Spinal cord (tissue), 10 donors: ENCODE results near the gene AASDHPPT. TPM values are rescaled to one million over a fixed set of nuclear protein-coding genes. Genes with fewer than 3 reads are reported as not detected.

Experiments used
- DNase-seq, 6 donors: peaks; one replicate each; pipeline versions ENCODE4 v3.0.0 to v3.0.0-alpha.2; 2013 to 2015; ENCODE audit warnings: low spot score in 6 of 6, low read depth in 4 of 6
- H3K27ac ChIP-seq: one replicate; pipeline ENCODE4 v1.5.1; 2013; ENCODE audit warnings: low read depth, low read length, control low read depth
- H3K27me3 ChIP-seq: one replicate; pipeline ENCODE4 v1.6.1; 2013; ENCODE audit warnings: low read length; ENCODE audit not compliant: control insufficient read depth, insufficient read depth
- H3K36me3 ChIP-seq: one replicate; pipeline ENCODE4 v1.6.1; 2013; ENCODE audit warnings: low read length; ENCODE audit not compliant: control insufficient read depth, insufficient read depth
- H3K4me1 ChIP-seq: one replicate; pipeline ENCODE4 v1.6.1; 2013; ENCODE audit warnings: low read length; ENCODE audit not compliant: control insufficient read depth, insufficient read depth
- H3K4me3 ChIP-seq: one replicate; pipeline ENCODE4 v1.5.1; 2013; ENCODE audit warnings: low read depth, low read length, control low read depth
- H3K9me3 ChIP-seq: one replicate; pipeline ENCODE4 v1.6.1; 2013; ENCODE audit warnings: low read length; ENCODE audit not compliant: control insufficient read depth, insufficient read depth
- WGBS: methylation state at CpG from one replicate; pipeline ENCODE4 v1.1.5; 2013; ENCODE audit warnings: missing lambda C conversion rate; ENCODE audit not compliant: insufficient coverage; 5-methylcytosine and 5-hydroxymethylcytosine counted together
- polyA plus RNA-seq, 2 donors: library from polyadenylated mRNA; unstranded; fragments of 120-200 nt; gene quantifications; one replicate each; pipeline ENCODE4 v1.2.1, GENCODE V29; 2013; ENCODE audit not compliant: insufficient read length in 2 of 2
- total RNA-seq, 2 donors: library from RNA; depleted of rRNA in 1 of 2; stranded (reverse); fragments of 120-200 nt in 1 of 2; fragments of >200 nt in 1 of 2; gene quantifications; one replicate each; pipeline versions ENCODE4 v1.2.3 to v1.2.4, GENCODE V29; 2013 to 2014
- donor health status: healthy.

The AASDHPPT gene
- total and polyA plus RNA-seq, 4 donors: 83.6 to 172 (median 143) TPM

GRCh38 chr11:106105986-106106385 is 28.5 kb downstream of the AASDHPPT start:
- Histone ChIP-seq H3K4me1 (no peaks in the 10 kb centered on the region), H3K9me3 (no peaks in the 10 kb centered on the region), H3K27me3 (no peaks in the 10 kb centered on the region), H3K27ac (no peak overlapping the region), H3K36me3 (no peaks in the 10 kb centered on the region), H3K4me3 (no peak overlapping the region)
- 92% methylated on average over 5 of the region's 6 CpGs for WGBS
- DNase-seq: no peak

- Histone ChIP-seq H3K4me3 (no peak overlapping the region), H3K27ac (no peak overlapping the region)
- 57% methylated on average over 3 of the region's 6 CpGs for WGBS
These were observed 44.3 kb downstream of the AASDHPPT start for GRCh38 chr11:106121570-106122320.

GRCh38 chr11:106127604-106128003 is 50.1 kb downstream of the AASDHPPT start:
- Histone ChIP-seq H3K27me3 (no peaks in the 10 kb centered on the region), H3K36me3 (no peaks in the 10 kb centered on the region), H3K27ac (no peak overlapping the region), H3K4me1 (no peaks in the 10 kb centered on the region), H3K4me3 (no peak overlapping the region), H3K9me3 (no peaks in the 10 kb centered on the region)
- no peak for DNase-seq
- no CpG with 5 or more reads among the region's 3 CpGs for WGBS

More at GRCh38 chr11:106121570-106122320, 44.3 kb downstream of the AASDHPPT start:
- Histone ChIP-seq H3K36me3 (no peaks in the 10 kb centered on the region), H3K9me3 (no peaks in the 10 kb centered on the region), H3K27me3 (no peaks in the 10 kb centered on the region), H3K4me1 (no peaks in the 10 kb centered on the region)
- no peak for DNase-seq

GRCh38 chr11:106128740-106129139 is 51.3 kb downstream of the AASDHPPT start:
- no peak for DNase-seq
- Histone ChIP-seq H3K27me3 (no peaks in the 10 kb centered on the region), H3K4me1 (no peaks in the 10 kb centered on the region), H3K27ac (no peak overlapping the region), H3K9me3 (no peaks in the 10 kb centered on the region), H3K36me3 (no peaks in the 10 kb centered on the region), H3K4me3 (no peak overlapping the region)
- 83% methylated on average over 2 of the region's 2 CpGs for WGBS

- WGBS: 67% methylated on average over 1 of the region's 2 CpGs
- Histone ChIP-seq H3K27me3 (no peaks in the 10 kb centered on the region), H3K9me3 (no peaks in the 10 kb centered on the region), H3K4me1 (no peaks in the 10 kb centered on the region), H3K36me3 (no peaks in the 10 kb centered on the region), H3K27ac (no peak overlapping the region), H3K4me3 (no peak overlapping the region)
- DNase-seq: no peak
These were observed 54.5 kb downstream of the AASDHPPT start for GRCh38 chr11:106131998-106132397.

- 79% methylated on average over 1 of the region's 3 CpGs for WGBS
- Histone ChIP-seq H3K36me3 (no peaks in the 10 kb centered on the region), H3K27me3 (no peaks in the 10 kb centered on the region), H3K27ac (no peak overlapping the region), H3K4me3 (no peak overlapping the region), H3K4me1 (no peaks in the 10 kb centered on the region), H3K9me3 (no peaks in the 10 kb centered on the region)
- DNase-seq: no peak
These were observed 55.3 kb downstream of the AASDHPPT start for GRCh38 chr11:106132582-106133354.

DNA sequence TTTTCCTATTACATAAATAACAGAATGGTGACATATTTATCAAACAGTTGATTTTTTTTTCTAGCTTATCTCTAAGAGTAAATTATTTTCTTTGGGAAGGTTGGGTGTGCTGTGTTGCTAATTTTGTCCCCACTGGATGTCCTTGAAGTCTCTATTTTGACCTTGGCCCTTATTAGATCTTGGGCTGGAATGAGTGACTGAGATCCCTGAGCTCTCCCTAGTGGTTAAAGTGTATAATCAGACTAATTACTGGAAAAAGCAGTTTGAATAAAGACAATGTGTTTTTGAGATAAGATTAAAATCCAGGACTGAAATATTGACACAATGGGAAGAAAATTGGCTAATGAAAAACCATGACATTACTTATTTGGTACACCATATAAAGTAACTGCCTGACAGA is 56.1 kb downstream of the AASDHPPT start:
- Histone ChIP-seq H3K9me3 (no peaks in the 10 kb centered on the region), H3K36me3 (no peaks in the 10 kb centered on the region)
- no peak for DNase-seq

DNA sequence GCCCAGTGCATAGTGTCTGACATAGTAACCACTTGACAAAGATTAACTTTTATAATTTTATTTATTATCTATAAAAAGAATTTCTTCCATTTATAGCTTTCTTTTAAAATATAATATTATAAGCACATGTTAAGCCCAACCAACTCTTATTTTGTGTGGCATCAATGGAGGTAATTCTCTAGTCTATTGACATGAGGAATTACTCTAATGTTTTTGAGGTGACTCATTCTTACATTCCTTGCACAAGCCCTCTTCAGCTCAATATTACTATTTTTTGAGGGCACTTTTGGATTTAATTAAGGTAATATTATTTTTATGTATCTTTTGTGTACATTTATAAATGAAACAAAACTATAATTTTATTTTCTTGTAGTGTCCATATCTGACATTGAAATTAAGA is 59.6 kb downstream of the AASDHPPT start:
- Histone ChIP-seq H3K36me3 (no peaks in the 10 kb centered on the region), H3K4me1 (no peaks in the 10 kb centered on the region), H3K9me3 (no peaks in the 10 kb centered on the region), H3K27me3 (no peaks in the 10 kb centered on the region), H3K27ac (no peak overlapping the region), H3K4me3 (no peak overlapping the region)
- no peak for DNase-seq

More for the DNA sequence above, 56.1 kb downstream of the AASDHPPT start:
- H3K27ac ChIP-seq: no peak overlapping the region
- H3K4me1 ChIP-seq: no peaks in the 10 kb centered on the region
- H3K4me3 ChIP-seq: no peak overlapping the region
- no peaks in the 10 kb centered on the region for H3K27me3 ChIP-seq

DNA sequence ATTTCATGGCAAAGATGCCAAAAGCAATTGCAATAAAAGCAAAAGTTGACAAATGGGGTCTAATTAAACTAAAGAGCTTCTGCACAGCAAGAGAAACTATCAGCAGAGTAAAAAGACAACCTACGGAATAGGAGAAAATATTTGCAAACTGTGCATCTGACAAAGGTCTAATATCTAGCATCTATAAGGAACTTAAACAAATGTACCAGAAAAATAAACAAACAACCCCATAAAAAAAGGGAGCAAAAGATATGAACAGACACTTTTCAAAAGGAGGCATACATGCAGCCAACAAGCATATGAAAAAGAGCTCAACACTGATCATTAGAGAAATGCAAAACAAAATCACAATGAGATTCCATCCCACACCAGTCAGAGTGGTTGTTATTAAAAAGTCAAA is 60.3 kb downstream of the AASDHPPT start:
- no CpG with 5 or more reads among the region's 1 CpG for WGBS
- Histone ChIP-seq H3K4me1 (no peaks in the 10 kb centered on the region), H3K27me3 (no peaks in the 10 kb centered on the region), H3K36me3 (no peaks in the 10 kb centered on the region), H3K9me3 (no peaks in the 10 kb centered on the region), H3K4me3 (no peak overlapping the region), H3K27ac (no peak overlapping the region)
- peak in 1 of 6 donors; percentile 62 for DNase-seq
